HepG2 (cell line): Measurements from ENCODE around the gene PTPN5. TPM values are rescaled to one million over a fixed set of nuclear protein-coding genes. Genes with fewer than 3 reads are reported as not detected.

Experiments used
- ATAC-seq: fragments of 200-7000 bp; cut with Tn5 transposase; 3 replicates; pipeline ENCODE4 v1.9.1; 2020; ENCODE audit warnings: mild to moderate bottlenecking, moderate library complexity
- BruUV-seq: library from RNA; stranded (reverse); fragments of 400-500 nt; replicated peaks from 2 replicates; lab custom pipeline; 2021; lab: Mats Ljungman, UMichigan
- CTCF ChIA-PET: fragments of 300-600 bp; formaldehyde crosslinking; extraction: SDS; loops from one replicate; lab custom pipeline; 2021; ENCODE audit warnings: low total read pairs, inconsistent platforms, low intra/inter-chr PET ratio; lab: Yijun Ruan, JAX
- POLR2A ChIA-PET: fragments of 350-600 bp; sonication (Branson Sonifier 250); formaldehyde crosslinking; loops from one replicate; lab custom pipeline; 2020; ENCODE audit warnings: antibody characterized with exemption, inconsistent platforms; lab: Yijun Ruan, JAX
- DNase-seq: peaks from one replicate; pipeline ENCODE4 v3.0.0-alpha.2; 2015; ENCODE audit warnings: low spot score
- FAIRE-seq: peaks from 3 replicates; lab custom pipeline; 2011; peaks lifted over from hg19 to GRCh38; lab: Jason Lieb, UNC
- H2AFZ ChIP-seq: one replicate; pipeline ENCODE4 v1.6.1; 2011; ENCODE audit warnings: low read length, inconsistent platforms
- H3K27ac ChIP-seq: fragments of 300-600 bp; 3 replicates; pipeline ENCODE4 v1.8.0; 2011; ENCODE audit warnings: mixed run types, mild to moderate bottlenecking, mixed read lengths, low read length, inconsistent platforms; ENCODE audit not compliant: insufficient read depth; ENCODE audit errors: extremely low read length
- H3K27me3 ChIP-seq, 2 experiments: fragments of 200-600 bp in 1 of 2; 2 replicates in 1 of 2; 3 replicates in 1 of 2; pipeline versions ENCODE4 v1.6.0 to v1.8.0; 2011; ENCODE audit warnings: low read length in 2 of 2, mild to moderate bottlenecking in 2 of 2, moderate library complexity in 2 of 2, inconsistent platforms in 1 of 2; ENCODE audit not compliant: insufficient read depth in 2 of 2, control insufficient read depth in 1 of 2
- H3K36me3 ChIP-seq, 2 experiments: fragments of 200-600 bp in 1 of 2; replicated peaks in 1 of 2; 2 replicates in 1 of 2; 3 replicates in 1 of 2; pipeline versions ENCODE4 v1.5.1 to v1.8.0; 2011; ENCODE audit warnings: low read length in 2 of 2, inconsistent platforms in 1 of 2; ENCODE audit not compliant: insufficient read depth in 2 of 2, control insufficient read depth in 1 of 2
- H3K4me1 ChIP-seq: 2 replicates; pipeline ENCODE4 v1.5.1; 2012; ENCODE audit warnings: low read length, inconsistent platforms; ENCODE audit not compliant: insufficient read depth
- H3K4me2 ChIP-seq: 2 replicates; pipeline ENCODE4 v1.6.0; 2011; ENCODE audit warnings: low read depth, low read length, inconsistent platforms
- H3K4me3 ChIP-seq, 3 experiments: fragments of 200-600 bp in 1 of 3; sonication (generic), shearing (Covaris generic) in 1 of 3; replicated peaks in 1 of 3; 2 replicates each; pipeline ENCODE4 v1.5.1; 2011 to 2016; ENCODE audit warnings: low read length in 3 of 3, inconsistent platforms in 2 of 3, low read depth in 2 of 3, mild to moderate bottlenecking in 2 of 3, control low read depth in 1 of 3, mixed read lengths in 1 of 3; ENCODE audit not compliant: insufficient read depth in 1 of 3
- H3K79me2 ChIP-seq: one replicate; pipeline ENCODE4 v1.6.1; 2011; ENCODE audit warnings: low read length, inconsistent platforms; ENCODE audit not compliant: insufficient read depth
- H3K9ac ChIP-seq: 2 replicates; pipeline ENCODE4 v1.6.0; 2011; ENCODE audit warnings: mild to moderate bottlenecking, low read depth, low read length, inconsistent platforms; ENCODE audit not compliant: insufficient read depth
- H3K9me3 ChIP-seq: 2 replicates; pipeline ENCODE4 v1.5.1; 2012; ENCODE audit warnings: mild to moderate bottlenecking, low read length
- H4K20me1 ChIP-seq: 2 replicates; pipeline ENCODE4 v1.6.0; 2011; ENCODE audit warnings: inconsistent platforms, mild to moderate bottlenecking, low read length, moderate library complexity; ENCODE audit not compliant: insufficient read depth
- CC2D1A ChIP-seq: sonication (generic); formaldehyde crosslinking; IDR thresholded peaks from 2 replicates; pipeline ENCODE4 v1.8.1; 2023; ENCODE audit warnings: mild to moderate bottlenecking, missing genetic modification reagents
- DPF2 ChIP-seq: sonication (generic); formaldehyde crosslinking; IDR thresholded peaks from 2 replicates; pipeline ENCODE4 v1.4.0; 2020; ENCODE audit warnings: mild to moderate bottlenecking, low read depth, missing genetic modification reagents, borderline replicate concordance
- FOXA1 ChIP-seq, 2 experiments: fragments of 450-650 bp in 1 of 2; sonication (generic) in 1 of 2; formaldehyde crosslinking in 1 of 2; IDR thresholded peaks; 2 replicates each; pipeline versions ENCODE4 v1.4.0 to v1.6.1; 2016 to 2020; ENCODE audit warnings: missing genetic modification reagents in 1 of 2
- KDM4B ChIP-seq: sonication (generic); formaldehyde crosslinking; IDR thresholded peaks from 2 replicates; pipeline ENCODE4 v1.4.0; 2020; ENCODE audit warnings: missing genetic modification reagents
- MLXIP ChIP-seq: sonication (generic); formaldehyde crosslinking; IDR thresholded peaks from 2 replicates; pipeline ENCODE4 v1.9.0; 2021; ENCODE audit warnings: missing genetic modification reagents, borderline replicate concordance
- NCOA2 ChIP-seq: sonication (generic); formaldehyde crosslinking; IDR thresholded peaks from 2 replicates; pipeline ENCODE4 v1.8.0; 2022; ENCODE audit warnings: inconsistent platforms
- PHB2 ChIP-seq: fragments of 450-650 bp; IDR thresholded peaks from 2 replicates; pipeline ENCODE4 v1.6.1; 2018; ENCODE audit not compliant: partially characterized antibody
- RAD51 ChIP-seq: fragments of 450-650 bp; IDR thresholded peaks from 2 replicates; pipeline ENCODE4 v1.6.1; 2016; ENCODE audit warnings: borderline replicate concordance
- SMARCE1 ChIP-seq: fragments of 450-650 bp; IDR thresholded peaks from 2 replicates; pipeline ENCODE4 v1.6.1; 2017; ENCODE audit warnings: borderline replicate concordance
- SNAPC2 ChIP-seq: sonication (generic); formaldehyde crosslinking; IDR thresholded peaks from 2 replicates; pipeline ENCODE4 v1.8.1; 2022; ENCODE audit warnings: mild to moderate bottlenecking, missing genetic modification reagents
- TAF1 ChIP-seq: sonication (generic); formaldehyde crosslinking; IDR thresholded peaks from 2 replicates; pipeline ENCODE4 v1.4.0; 2020; ENCODE audit warnings: missing genetic modification reagents
- ZBTB39 ChIP-seq: sonication (generic); formaldehyde crosslinking; IDR thresholded peaks from 2 replicates; pipeline ENCODE4 v1.5.0; 2020; ENCODE audit warnings: missing genetic modification reagents
- ZNF703 ChIP-seq: sonication (generic); formaldehyde crosslinking; IDR thresholded peaks from 2 replicates; pipeline ENCODE4 v1.5.1; 2020; ENCODE audit warnings: missing genetic modification reagents, mild to moderate bottlenecking, moderate library complexity, borderline replicate concordance
- WGBS: methylation state at CpG from one replicate; pipeline ENCODE4 v1.1.6; 2017; ENCODE audit warnings: low lambda C conversion rate; 5-methylcytosine and 5-hydroxymethylcytosine counted together
- in situ Hi-C: cut with HindIII; loops from 2 replicates; pipeline ENCODE4 v1.10.0; 2017; ENCODE audit warnings: low pct_unique_long_range_greater_than_20kb; ENCODE audit not compliant: extremely low pct_ligation_motif_present
- intact Hi-C: fragments of 100-400 bp; cut with micrococcal nuclease; formaldehyde crosslinking; loops from one replicate; pipeline ENCODE4 v1.10.0; 2022; ENCODE audit not compliant: unreplicated experiment
- polyA plus RNA-seq, 8 experiments: library from polyadenylated mRNA; depleted of rRNA in 3 of 8; stranded (reverse) in 7 of 8; unstranded in 1 of 8; fragments of >200 nt; fragmentation: Illumina TruSeq in 4 of 8; extraction: Trizol in 4 of 8; gene quantifications; 2 replicates each; pipeline versions ENCODE4 v1.2.1 to v1.2.3, GENCODE V29; 2011 to 2016; ENCODE audit warnings: low read depth in 4 of 8, missing spikeins in 1 of 8, mixed read lengths in 1 of 8; ENCODE audit not compliant: insufficient read depth in 1 of 8
- total RNA-seq, 5 experiments: library from RNA; depleted of rRNA; stranded (reverse); fragments of >200 nt; fragmentation: Illumina TruSeq; extraction: Trizol; gene quantifications; 2 replicates each; pipeline ENCODE4 v1.2.3, GENCODE V29; 2016; ENCODE audit warnings: low read depth in 1 of 5
- TF ChIP-seq, protein P1 (sequence below): sonication (generic); formaldehyde crosslinking; IDR thresholded peaks from 2 replicates; pipeline ENCODE4 v1.4.0; 2020; ENCODE audit warnings: missing genetic modification reagents

The PTPN5 gene
- total and polyA plus RNA-seq, 2 of the 13 experiments (the other 11 are each of a cell fraction or from before 2014, with no cell fraction given), result not detected

DNA sequence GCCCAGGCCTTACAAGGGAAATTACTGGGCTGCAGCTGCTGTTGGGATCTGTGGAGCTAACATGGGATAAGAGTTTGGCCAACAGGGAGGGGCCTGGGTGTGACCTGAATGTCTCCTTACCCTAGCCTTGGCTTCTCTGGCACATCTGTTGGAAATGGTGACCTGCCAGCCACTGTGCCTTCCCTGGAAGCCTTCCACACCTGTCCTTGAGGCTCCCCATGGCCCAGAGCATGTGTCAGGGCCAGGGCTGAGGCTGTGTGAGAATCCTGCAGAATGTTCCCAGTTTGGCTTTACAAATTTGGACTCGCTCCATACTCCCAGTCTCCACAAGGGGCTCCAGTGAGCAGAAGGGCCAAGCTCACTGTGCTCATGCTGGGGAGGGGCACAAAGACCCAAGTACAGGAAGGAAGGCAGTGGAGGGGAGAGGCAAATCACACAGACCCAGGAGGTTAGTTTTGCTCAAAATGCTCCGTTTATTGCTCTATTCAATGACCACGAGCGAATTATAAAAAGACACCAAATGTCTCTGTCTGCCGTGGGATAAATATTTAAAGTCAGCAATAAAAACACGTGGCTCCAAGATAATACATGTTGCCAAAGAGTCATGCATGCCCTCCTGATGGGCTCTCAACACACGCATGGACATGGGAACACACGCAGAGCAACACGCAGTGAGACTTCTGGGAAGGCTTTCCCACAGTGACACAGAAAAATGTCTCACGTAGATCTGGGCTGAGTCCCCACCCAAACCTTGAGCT, 63.9 kb downstream of the PTPN5 start (continued):
- no peak for TF ChIP-seq ZBTB39 (CRISPR knock-in tag)

- Histone ChIP-seq H3K4me2 (no peak within 1 kb of the TSS), H3K9me3 (no peaks in the 10 kb centered on the region), H3K4me3 (no peak within 1 kb of the TSS), H3K27me3 (peaks cover 5 to 42% of the 10 kb centered on the region in 2 experiments; a peak in 3 of 5 replicates), H4K20me1 (no peaks in the 10 kb centered on the region), H2AFZ (no peak within 1 kb of the TSS), H3K79me2 (no peaks in the 10 kb centered on the region), H3K9ac (no peak within 1 kb of the TSS), H3K4me1 (peaks cover 12% of the 10 kb centered on the region), H3K36me3 (no peaks in the 10 kb centered on the region), H3K27ac (no peak within 1 kb of the TSS)
- ChIA-PET CTCF (no interaction called here), POLR2A (no interaction called here)
- no TSS peak for BruUV-seq
- ATAC-seq (no peak), FAIRE-seq (no peak), DNase-seq (no peak)
- intact Hi-C loops (no loop called here), in situ Hi-C loops (no loop called here)
- WGBS, result 36% methylated on average over 7 of the region's 7 CpGs
- TF ChIP-seq KDM4B (CRISPR knock-in tag) (no peak), RAD51 (no peak), DPF2 (no peak), MLXIP (no peak), ZNF703 (no peak), SNAPC2 (CRISPR knock-in tag) (no peak), NCOA2 (CRISPR knock-in tag) (no peak), PHB2 (no peak), TAF1 (CRISPR knock-in tag) (no peak), SMARCE1 (no peak), CC2D1A (no peak), FOXA1 (IDR thresholded peaks at IDR 0.05) (no peak), FOXA1 (CRISPR knock-in tag; IDR thresholded peaks at IDR 0.05) (no peak)
- TF ChIP-seq, protein P1, sequence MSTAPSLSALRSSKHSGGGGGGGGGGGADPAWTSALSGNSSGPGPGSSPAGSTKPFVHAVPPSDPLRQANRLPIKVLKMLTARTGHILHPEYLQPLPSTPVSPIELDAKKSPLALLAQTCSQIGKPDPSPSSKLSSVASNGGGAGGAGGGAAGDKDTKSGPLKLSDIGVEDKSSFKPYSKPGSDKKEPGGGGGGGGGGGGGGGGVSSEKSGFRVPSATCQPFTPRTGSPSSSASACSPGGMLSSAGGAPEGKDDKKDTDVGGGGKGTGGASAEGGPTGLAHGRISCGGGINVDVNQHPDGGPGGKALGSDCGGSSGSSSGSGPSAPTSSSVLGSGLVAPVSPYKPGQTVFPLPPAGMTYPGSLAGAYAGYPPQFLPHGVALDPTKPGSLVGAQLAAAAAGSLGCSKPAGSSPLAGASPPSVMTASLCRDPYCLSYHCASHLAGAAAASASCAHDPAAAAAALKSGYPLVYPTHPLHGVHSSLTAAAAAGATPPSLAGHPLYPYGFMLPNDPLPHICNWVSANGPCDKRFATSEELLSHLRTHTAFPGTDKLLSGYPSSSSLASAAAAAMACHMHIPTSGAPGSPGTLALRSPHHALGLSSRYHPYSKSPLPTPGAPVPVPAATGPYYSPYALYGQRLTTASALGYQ (CRISPR knock-in tag), result no peak
Observed at GRCh38 chr11:18726040-18726439, 65.6 kb downstream of the PTPN5 start, which contains the start of gene IGSF22. IGSF22 (minus strand) TSS chr11:18726188; CDS start chr11:18724236, 1,952 bp downstream.
